Fibroblast of mammary gland (primary cell): ENCODE measurements around the gene ABLIM1.
A peak's percentile ranks its signal among the peaks of the same experiment; 100 is the strongest.

Experiments
- DNase-seq: peaks from one replicate; pipeline ENCODE4 v3.0.0-alpha.2; 2010; ENCODE audit warnings: low read depth
- H3K4me3 ChIP-seq: 2 replicates; pipeline ENCODE4 v1.5.1; 2011; ENCODE audit warnings: low read depth, mild to moderate bottlenecking, low read length, moderate library complexity; ENCODE audit not compliant: control insufficient read depth
- CTCF ChIP-seq: conservative IDR thresholded peaks from 2 replicates; pipeline ENCODE4 v1.5.1; 2011; ENCODE audit warnings: low read depth, low read length, inconsistent platforms; ENCODE audit not compliant: control insufficient read depth, insufficient read depth

ABLIM1 gene

GRCh38 chr10:114477285-114477684, 180.8 kb downstream of the ABLIM1 start:
- H3K4me3 ChIP-seq: no peak overlapping the region
- no peak for TF ChIP-seq CTCF
- peak; percentile 92 for DNase-seq

DNA sequence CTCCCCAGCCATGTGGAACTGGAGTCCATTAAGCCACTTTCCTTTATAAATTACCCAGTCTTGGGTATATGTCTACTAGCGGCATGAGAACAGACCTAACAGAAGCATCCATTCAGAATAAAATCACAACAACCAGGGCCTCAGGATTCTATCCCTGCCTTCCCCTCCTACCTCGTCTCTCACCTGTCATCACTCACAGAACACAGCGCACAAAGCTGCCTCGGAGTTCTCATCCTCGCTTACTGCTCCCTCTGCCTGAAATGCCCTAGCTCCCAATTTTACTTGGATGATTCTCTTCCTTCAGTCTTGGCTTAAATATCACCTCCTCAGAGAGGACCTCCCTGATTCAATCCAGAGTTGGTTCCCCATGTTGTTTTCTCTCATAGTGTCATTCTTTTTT, 183.1 kb downstream of the ABLIM1 start:
- H3K4me3 ChIP-seq: no peak overlapping the region
- DNase-seq: no peak
- TF ChIP-seq CTCF: no peak

- H3K4me3 ChIP-seq: no peak overlapping the region
- TF ChIP-seq CTCF: no peak
- DNase-seq: no peak
These were observed 184.3 kb downstream of the ABLIM1 start for GRCh38 chr10:114473776-114474175.

DNA sequence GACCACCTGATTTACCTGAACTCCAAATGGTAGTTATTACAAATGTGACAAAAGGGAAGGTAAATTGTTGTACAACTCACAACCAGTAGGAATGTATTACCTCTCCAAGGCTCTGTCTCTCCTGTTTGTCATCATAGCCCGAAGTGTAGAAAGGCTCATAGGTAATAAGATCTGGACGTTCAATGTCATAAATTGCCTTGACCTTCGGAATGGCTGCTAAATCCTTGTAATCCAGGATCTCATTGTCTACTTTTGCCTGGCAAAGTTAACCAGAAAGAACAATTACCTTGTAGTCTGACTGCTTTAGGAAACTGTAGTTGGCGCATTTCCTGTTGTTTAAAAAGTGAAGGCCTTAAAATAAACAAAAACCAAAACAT, 185.2 kb downstream of the ABLIM1 start:
- no peak for TF ChIP-seq CTCF

GRCh38 chr10:114471906-114472876, 185.9 kb downstream of the ABLIM1 start:
- no peak for DNase-seq
- no peak for TF ChIP-seq CTCF
- H3K4me3 ChIP-seq: no peak overlapping the region

More for the DNA sequence above, 185.2 kb downstream of the ABLIM1 start:
- no peak overlapping the region for H3K4me3 ChIP-seq
- no peak for DNase-seq

GRCh38 chr10:114470956-114471905, 186.8 kb downstream of the ABLIM1 start:
- peak; percentile 75 for DNase-seq
- peak; percentile 77 for TF ChIP-seq CTCF
- H3K4me3 ChIP-seq: no peak overlapping the region
